Measurements from ENCODE around the gene ZNF345. TPM values are rescaled to one million over a fixed set of nuclear protein-coding genes. Genes with fewer than 3 reads are reported as not detected.
A peak's percentile ranks its signal among the peaks of the same experiment; 100 is the strongest.

Gene ZNF345
- total and polyA plus RNA-seq, 10 of the 15 experiments (the other 5 are each of a cell fraction or from before 2014, with no cell fraction given): 1.3 to 3.0 (median 2.0) TPM

GRCh38 chr19:36837906-36838783 is 12.5 kb upstream of the ZNF345 start, which contains the start of gene ZNF790:
TSS of gene ZNF790 (minus strand) at chr19:36838387. CDS start at chr19:36825619, 12,768 bp downstream.
- SMC1A ChIA-PET (ENCODE audit: uncharacterized antibody, unreplicated experiment): interaction anchor here (1.2 to 4.6 kb wide), 2 partner anchors 11 to 14 kb away, joined by 3 to 37 read pairs; partner anchors contain the start of gene ZNF345
- in situ Hi-C loops (cut with MboI): no loop called here
- H3K4me2 ChIP-seq (ENCODE audit: control insufficient read depth, insufficient read depth): peak within 1 kb of the TSS; percentile 90
- TF ChIP-seq RELA (IDR thresholded peaks at IDR 0.05; ENCODE audit: borderline replicate concordance, partially characterized antibody): no peak
- no peak for TF ChIP-seq TCF3 (IDR thresholded peaks at IDR 0.05; ENCODE audit: borderline replicate concordance, insufficient read depth, low read depth, low read length)
- no peak for TF ChIP-seq PAX8 (IDR thresholded peaks at IDR 0.05)
- TF ChIP-seq MYB (IDR thresholded peaks at IDR 0.05; ENCODE audit: borderline replicate concordance, low read depth, low read length): 0 out of 2 replicates have a peak, but pooled peaks have one; percentile 12
- no peak for TF ChIP-seq NFYA (IDR thresholded peaks at IDR 0.05; ENCODE audit: borderline replicate concordance, low read depth, low read length)
- TF ChIP-seq CEBPZ (IDR thresholded peaks at IDR 0.05; ENCODE audit: low read depth, low read length): no peak
- TF ChIP-seq ZNF622 (IDR thresholded peaks at IDR 0.05): no peak
- no peak for TF ChIP-seq ZNF384 (IDR thresholded peaks at IDR 0.05; ENCODE audit: borderline replicate concordance, low read depth, low read length)
- no peak for TF ChIP-seq BCLAF1 (IDR thresholded peaks at IDR 0.05)
- peak; percentile 28; the same call in 1 of the 2 replicates for TF ChIP-seq CBFB (IDR thresholded peaks at IDR 0.05; ENCODE audit: low read depth)
- peak; percentile 46; the same call in 1 of the 2 replicates for TF ChIP-seq MTA2 (IDR thresholded peaks at IDR 0.05; ENCODE audit: low read depth)
- peak; percentile 66; the same call in 1 of the 2 replicates for TF ChIP-seq ELK1 (IDR thresholded peaks at IDR 0.05; ENCODE audit: low read depth, low read length)
- no peak for TF ChIP-seq ZBED1 (IDR thresholded peaks at IDR 0.05; ENCODE audit: borderline replicate concordance)
- TF ChIP-seq GATAD2B (conservative IDR thresholded peaks at IDR 0.05; ENCODE audit: low read depth): no peak
- TF ChIP-seq CBX3 (IDR thresholded peaks at IDR 0.05; ENCODE audit: borderline replicate concordance, low read depth): no peak

More at GRCh38 chr19:36837906-36838783, 12.5 kb upstream of the ZNF345 start, which contains the start of gene ZNF790:
- no peaks in the 10 kb centered on the region for H3K27me3 ChIP-seq (replicated peaks in 1 of 2; ENCODE audit: control insufficient read depth in 2 of 2, insufficient read depth in 2 of 2, low read length in 1 of 2)
- peak within 1 kb of the TSS; percentile 69 for H3K27ac ChIP-seq (ENCODE audit: control insufficient read depth, insufficient read depth)
- ChIA-PET CTCF (interaction anchor here (0.6 to 1.3 kb wide), 4 partner anchors 11 to 16 kb away, joined by 3 to 4 read pairs (median 4); partner anchors contain the start of gene ZNF345), POLR2A (interaction anchor here (1.0 to 3.3 kb wide), 2 partner anchors 12 to 151 kb away, joined by 4 to 37 read pairs; partner anchors contain the start of genes ZNF345 and ZNF567), RAD21 (ENCODE audit: unreplicated experiment) (interaction anchor here (3.0 kb wide), 1 partner anchor 12 kb away, joined by 38 read pairs; the partner anchor contains the start of gene ZNF345)
- BruUV-seq (replicated peaks): TSS peak; percentile 78
- peak; percentile 97 for ATAC-seq
- H3K9me3 ChIP-seq (replicated peaks; ENCODE audit: control insufficient read depth, insufficient read depth, low read length): peaks cover 21% of the 10 kb centered on the region
- no peaks in the 10 kb centered on the region for H4K20me1 ChIP-seq (ENCODE audit: control insufficient read depth, insufficient read depth)
- H2AFZ ChIP-seq (ENCODE audit: control insufficient read depth, low read depth, low read length): peak within 1 kb of the TSS; percentile 83
- WGBS (ENCODE audit: insufficient coverage, insufficient replicate concordance, low lambda C conversion rate, missing lambda C conversion rate): 1% methylated on average over 31 of the region's 56 CpGs
- intact Hi-C loops (cut with micrococcal nuclease; ENCODE audit: unreplicated experiment): loop anchor here (1.0 to 5.0 kb wide), 2 partner anchors 12 to 66 kb away; partner anchors contain the start of genes ZNF345 and ZNF850
- peaks cover 0 to 3% of the 10 kb centered on the region in 2 experiments; a peak in 1 of 4 replicates for H3K36me3 ChIP-seq (ENCODE audit: control insufficient read depth in 2 of 2, insufficient read depth in 2 of 2, low read length in 1 of 2)
- H3K4me3 ChIP-seq: peak within 1 kb of the TSS; percentile 79
- DNase-seq (ENCODE audit: low read depth, low spot score): peak; percentile 53
- H3K4me1 ChIP-seq (ENCODE audit: control insufficient read depth, insufficient read depth, low read length): 0 out of 2 replicates have a peak, but pooled peaks cover 3% of the 10 kb centered on the region
- peak within 1 kb of the TSS; percentile 71 for H3K9ac ChIP-seq (ENCODE audit: control insufficient read depth, insufficient read depth, low read length)
- FAIRE-seq: peak; percentile 52
- H3K79me2 ChIP-seq (ENCODE audit: control insufficient read depth, insufficient read depth, low read length): 0 out of 2 replicates have a peak, but pooled peaks cover 2% of the 10 kb centered on the region
